ENCODE results near the gene PRUNE2. TPM values are rescaled to one million over a fixed set of nuclear protein-coding genes. Genes with fewer than 3 reads are reported as not detected.

The PRUNE2 gene
- total RNA-seq, 4 donors from 2014 or later = 586 to 728 (median 654) TPM

DNA sequence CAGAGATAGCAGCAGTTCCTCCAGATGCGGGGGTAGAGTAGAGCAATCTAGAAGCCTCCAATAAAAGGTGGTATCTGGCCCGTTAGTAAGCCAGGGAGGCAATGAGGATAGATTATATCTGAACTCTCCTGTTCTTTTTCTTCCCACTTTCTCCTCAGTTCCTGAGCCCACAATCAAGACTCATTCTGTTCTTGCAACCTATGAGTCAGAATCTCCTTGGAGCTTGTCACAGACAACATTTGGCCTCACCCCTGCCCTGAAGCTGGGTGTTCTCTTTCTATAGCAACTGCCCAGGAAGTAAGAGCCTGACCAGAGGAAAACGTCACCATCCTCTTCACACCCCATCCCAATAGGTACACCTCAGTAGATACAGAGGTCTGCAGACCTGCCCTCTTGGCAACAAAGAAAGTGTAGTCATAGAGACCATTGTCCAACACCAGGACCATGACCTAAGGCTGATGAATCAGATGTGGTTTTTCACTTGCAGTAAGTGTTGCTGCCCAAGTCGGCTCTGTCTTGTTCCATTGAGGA, 218.0 kb downstream of the PRUNE2 start:
- DNase-seq (ENCODE audit: extremely low spot score) = peak; percentile 89
- peaks cover 0 to 16% (median 0%) of the 10 kb centered on the region in 4 donors for H3K36me3 ChIP-seq
- intact Hi-C loops (cut with DNase I) = no loop called here
- H3K4me3 ChIP-seq = no peak overlapping the region
- no peaks in the 10 kb centered on the region for H3K27me3 ChIP-seq
- peaks cover 12 to 56% (median 51%) of the 10 kb centered on the region in 4 donors for H3K4me1 ChIP-seq
- no peaks in the 10 kb centered on the region for H3K9me3 ChIP-seq
- peak overlapping the region in 2 of 4 donors; percentile 37 to 65 for H3K27ac ChIP-seq (replicated peaks in 1 of 4)
- WGBS = 65% methylated on average over 4 of the region's 4 CpGs
- TF ChIP-seq POLR2A (IDR thresholded peaks at IDR 0.05; ENCODE audit: low read depth) = no peak

DNA sequence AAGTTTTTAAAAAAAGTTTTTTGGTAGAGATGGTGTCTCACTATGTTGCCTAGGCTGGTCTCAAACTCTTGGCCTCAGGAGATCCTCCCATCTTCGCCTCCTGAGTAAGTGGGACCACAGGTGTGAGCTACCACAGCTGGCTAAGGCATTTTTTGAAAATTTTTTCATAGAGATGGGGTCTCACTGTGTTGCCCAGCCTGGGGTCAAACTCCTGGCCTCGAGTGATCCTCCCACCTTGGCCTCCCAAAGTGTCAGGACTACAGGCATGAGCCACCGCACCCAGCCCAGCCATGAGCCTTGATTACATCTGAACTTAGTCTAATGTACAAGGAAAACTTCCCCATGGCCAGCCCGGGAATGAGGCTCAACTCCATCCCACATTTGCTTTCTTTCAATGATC, 219.2 kb downstream of the PRUNE2 start:
- 75% methylated on average over 4 of the region's 4 CpGs for WGBS
- Histone ChIP-seq H3K27me3 (no peaks in the 10 kb centered on the region), H3K4me1 (peaks cover 6 to 44% (median 39%) of the 10 kb centered on the region in 4 donors), H3K36me3 (peaks cover 0 to 17% (median 0%) of the 10 kb centered on the region in 4 donors), H3K27ac (replicated peaks in 1 of 4) (no peak overlapping the region), H3K4me3 (no peak overlapping the region), H3K9me3 (no peaks in the 10 kb centered on the region)
- DNase-seq (ENCODE audit: extremely low spot score) = no peak
- intact Hi-C loops (cut with DNase I) = no loop called here
- TF ChIP-seq POLR2AphosphoS5 (IDR thresholded peaks at IDR 0.05) (no peak), EP300 (IDR thresholded peaks at IDR 0.05) (no peak), POLR2A (IDR thresholded peaks at IDR 0.05; ENCODE audit: low read depth) (no peak)
- TF ChIP-seq, protein P1, sequence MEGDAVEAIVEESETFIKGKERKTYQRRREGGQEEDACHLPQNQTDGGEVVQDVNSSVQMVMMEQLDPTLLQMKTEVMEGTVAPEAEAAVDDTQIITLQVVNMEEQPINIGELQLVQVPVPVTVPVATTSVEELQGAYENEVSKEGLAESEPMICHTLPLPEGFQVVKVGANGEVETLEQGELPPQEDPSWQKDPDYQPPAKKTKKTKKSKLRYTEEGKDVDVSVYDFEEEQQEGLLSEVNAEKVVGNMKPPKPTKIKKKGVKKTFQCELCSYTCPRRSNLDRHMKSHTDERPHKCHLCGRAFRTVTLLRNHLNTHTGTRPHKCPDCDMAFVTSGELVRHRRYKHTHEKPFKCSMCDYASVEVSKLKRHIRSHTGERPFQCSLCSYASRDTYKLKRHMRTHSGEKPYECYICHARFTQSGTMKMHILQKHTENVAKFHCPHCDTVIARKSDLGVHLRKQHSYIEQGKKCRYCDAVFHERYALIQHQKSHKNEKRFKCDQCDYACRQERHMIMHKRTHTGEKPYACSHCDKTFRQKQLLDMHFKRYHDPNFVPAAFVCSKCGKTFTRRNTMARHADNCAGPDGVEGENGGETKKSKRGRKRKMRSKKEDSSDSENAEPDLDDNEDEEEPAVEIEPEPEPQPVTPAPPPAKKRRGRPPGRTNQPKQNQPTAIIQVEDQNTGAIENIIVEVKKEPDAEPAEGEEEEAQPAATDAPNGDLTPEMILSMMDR (IDR thresholded peaks at IDR 0.05) = no peak

DNA sequence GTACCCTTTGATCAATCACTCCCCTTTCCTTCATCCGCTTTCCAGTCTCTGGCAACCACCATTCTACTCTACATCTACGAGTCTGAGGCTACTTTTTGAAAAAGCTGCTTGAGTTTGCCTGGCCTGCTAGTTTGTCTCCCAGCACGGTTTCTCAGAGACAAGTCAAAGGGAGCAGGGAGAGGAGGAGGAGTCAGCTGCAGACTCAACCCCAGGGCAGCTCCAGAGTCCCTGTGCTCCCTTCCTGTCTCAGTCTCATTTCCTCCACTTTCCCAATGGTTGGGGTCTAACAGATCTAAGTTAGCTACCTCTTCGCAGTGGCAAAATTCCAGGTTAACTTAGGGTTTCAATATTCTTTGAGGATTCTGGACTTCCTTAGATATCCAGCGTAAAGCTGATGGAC, 221.7 kb downstream of the PRUNE2 start:
- Histone ChIP-seq H3K9me3 (no peaks in the 10 kb centered on the region), H3K4me1 (peaks cover 4 to 21% (median 15%) of the 10 kb centered on the region in 4 donors), H3K27ac (replicated peaks in 1 of 4) (no peak overlapping the region), H3K27me3 (no peaks in the 10 kb centered on the region), H3K36me3 (peaks cover 0 to 17% (median 0%) of the 10 kb centered on the region in 4 donors), H3K4me3 (no peak overlapping the region)
- 76% methylated on average over 5 of the region's 5 CpGs for WGBS
- DNase-seq (ENCODE audit: extremely low spot score) = no peak
- intact Hi-C loops (cut with DNase I) = no loop called here
- TF ChIP-seq, protein P1 (IDR thresholded peaks at IDR 0.05) = no peak
- no peak for TF ChIP-seq POLR2AphosphoS5 (IDR thresholded peaks at IDR 0.05)
- TF ChIP-seq EP300 (IDR thresholded peaks at IDR 0.05) = no peak
- TF ChIP-seq POLR2A (IDR thresholded peaks at IDR 0.05; ENCODE audit: low read depth) = no peak

DNA sequence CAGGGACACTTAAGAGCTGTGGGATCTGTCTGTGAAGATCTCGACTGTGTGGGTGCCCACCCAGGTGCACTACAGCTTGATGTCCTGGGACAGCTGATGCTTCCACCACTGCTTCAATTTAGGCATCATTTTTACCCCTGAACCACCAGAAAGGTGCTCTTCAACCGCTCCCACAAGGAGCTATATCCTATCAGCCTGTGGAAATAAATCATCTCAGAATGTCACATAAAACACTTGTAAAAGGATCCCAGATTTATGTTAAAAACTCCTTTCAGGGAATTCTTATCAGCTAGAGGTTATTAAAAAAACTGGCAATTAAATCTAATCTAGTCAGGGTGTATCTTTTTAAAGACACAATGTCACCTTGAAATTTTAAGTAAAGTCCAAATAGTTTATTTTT, 224.4 kb downstream of the PRUNE2 start:
- 74% methylated on average over 2 of the region's 2 CpGs for WGBS
- Histone ChIP-seq H3K36me3 (peaks cover 0 to 10% (median 0%) of the 10 kb centered on the region in 4 donors), H3K9me3 (no peaks in the 10 kb centered on the region), H3K4me1 (peaks cover 0 to 8% (median 2%) of the 10 kb centered on the region in 4 donors), H3K27me3 (no peaks in the 10 kb centered on the region), H3K4me3 (no peak overlapping the region), H3K27ac (replicated peaks in 1 of 4) (no peak overlapping the region)
- intact Hi-C loops (cut with DNase I) = no loop called here
- DNase-seq (ENCODE audit: extremely low spot score) = no peak
- no peak for TF ChIP-seq POLR2A (IDR thresholded peaks at IDR 0.05; ENCODE audit: low read depth)
- no peak for TF ChIP-seq EP300 (IDR thresholded peaks at IDR 0.05)
- TF ChIP-seq, protein P1 (IDR thresholded peaks at IDR 0.05) = no peak
- TF ChIP-seq POLR2AphosphoS5 (IDR thresholded peaks at IDR 0.05) = no peak

DNA sequence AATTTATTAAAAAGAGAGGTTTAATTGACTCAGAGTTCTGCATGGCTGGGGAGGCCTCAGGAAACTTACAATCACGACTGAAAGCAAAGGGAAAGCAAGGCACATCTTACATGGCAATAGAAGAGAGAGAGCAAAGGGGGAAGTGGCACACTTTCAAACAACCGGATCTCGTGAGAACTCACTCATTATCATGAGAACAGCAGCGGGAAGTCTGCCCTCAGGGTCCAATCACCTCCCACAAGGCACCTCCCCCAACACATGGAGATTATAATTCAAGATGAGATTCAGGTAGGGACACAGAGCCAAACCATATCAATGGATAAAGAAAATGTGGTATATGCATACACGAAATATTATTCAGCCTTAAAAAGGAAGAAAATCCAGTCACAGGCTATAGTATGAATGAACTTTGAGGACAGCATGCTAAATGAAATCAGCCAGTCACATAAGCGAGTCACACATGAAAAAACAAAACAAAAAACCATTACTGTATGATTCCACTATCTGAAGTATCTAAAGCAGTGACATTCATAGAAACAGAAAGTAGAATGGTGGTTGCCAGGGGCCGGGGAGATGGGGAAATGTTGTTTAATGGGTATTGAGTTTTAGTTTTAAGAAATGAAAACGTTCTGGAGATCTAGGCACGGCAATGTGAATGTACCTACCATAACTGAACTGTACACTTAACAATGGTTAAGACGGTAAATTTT, 225.0 kb downstream of the PRUNE2 start:
- intact Hi-C loops (cut with DNase I) = no loop called here
- Histone ChIP-seq H3K27me3 (no peaks in the 10 kb centered on the region), H3K4me3 (no peak overlapping the region), H3K27ac (replicated peaks in 1 of 4) (no peak overlapping the region), H3K9me3 (no peaks in the 10 kb centered on the region), H3K4me1 (peaks cover 0 to 8% (median 2%) of the 10 kb centered on the region in 4 donors), H3K36me3 (peaks cover 0 to 4% (median 0%) of the 10 kb centered on the region in 4 donors)
- TF ChIP-seq EP300 (IDR thresholded peaks at IDR 0.05) = no peak
- TF ChIP-seq POLR2A (IDR thresholded peaks at IDR 0.05; ENCODE audit: low read depth) = no peak
- TF ChIP-seq, protein P1 (IDR thresholded peaks at IDR 0.05) = no peak
- TF ChIP-seq POLR2AphosphoS5 (IDR thresholded peaks at IDR 0.05) = no peak
- no peak for DNase-seq (ENCODE audit: extremely low spot score)
- WGBS = 86% methylated on average over 10 of the region's 10 CpGs
